HG03575 (cell line): ENCODE results near the gene C18orf32.
"Not testable (repeated sequence)": the region's sequence is repeated elsewhere in the genome, so short reads cannot be mapped to it uniquely, and the experiment has no call there.

Experiments used
- ATAC-seq: cut with Tn5 transposase; IDR thresholded peaks from one replicate; pipeline ENCODE4 v1.9.1; 2021; ENCODE audit not compliant: unreplicated experiment, insufficient number of reproducible peaks, low FRiP score; ENCODE audit errors: extremely low read depth

C18orf32 gene

GRCh38 chr18:49486953-49487710 lies at the start of gene C18orf32:
Gene C18orf32 (minus strand): TSS chr18:49487234. CDS start chr18:49483748, 3,486 bp downstream.
- peak; percentile 48 for ATAC-seq

- ATAC-seq = no peak
Measured at GRCh38 chr18:49534846-49535601, 48.0 kb upstream of the C18orf32 start.

GRCh38 chr18:49531678-49532153 lies 44.7 kb upstream of the C18orf32 start:
- no peak for ATAC-seq

DNA sequence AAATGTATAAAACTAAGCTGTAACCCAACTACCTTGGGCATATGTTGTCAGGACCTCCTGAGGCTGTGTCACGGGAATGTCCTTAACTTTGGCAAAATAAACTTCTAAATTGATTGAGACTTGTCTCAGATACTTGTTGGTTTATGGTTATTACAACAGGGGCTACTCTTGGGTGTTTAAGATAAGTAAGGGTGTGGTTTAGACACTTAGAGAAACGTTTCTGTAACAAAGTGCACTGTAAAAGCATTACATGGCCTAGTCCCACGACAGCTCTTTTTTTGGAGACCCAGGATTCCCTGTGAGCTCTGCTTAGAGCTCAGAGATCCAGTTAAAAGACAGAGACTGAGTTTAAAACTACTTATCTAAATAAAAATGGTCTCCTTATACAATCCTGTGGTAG lies 42.6 kb upstream of the C18orf32 start:
- no peak for ATAC-seq

GRCh38 chr18:49527631-49528327 lies 40.7 kb upstream of the C18orf32 start:
- ATAC-seq = no peak

GRCh38 chr18:49525981-49526380 lies 38.9 kb upstream of the C18orf32 start:
- no peak for ATAC-seq

DNA sequence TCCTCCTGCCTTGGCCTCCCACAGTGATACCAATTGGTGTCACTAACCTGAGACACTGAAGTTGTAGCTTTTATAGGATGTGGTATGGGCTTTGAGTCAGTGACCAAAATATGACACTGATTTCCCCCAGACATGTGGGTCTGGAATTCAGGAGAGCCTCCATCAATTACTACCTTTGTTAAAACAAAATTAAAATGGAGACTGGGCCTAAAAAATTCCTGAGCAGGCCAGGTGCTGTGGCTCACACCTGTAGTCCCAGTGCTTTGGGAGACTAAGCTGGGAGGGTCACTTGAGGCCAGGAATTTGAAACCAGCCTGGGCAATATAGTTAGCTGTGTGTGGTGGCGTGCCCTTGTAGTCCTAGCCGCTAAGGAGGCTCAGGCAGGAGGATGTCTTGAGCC lies 37.9 kb upstream of the C18orf32 start:
- no peak for ATAC-seq

DNA sequence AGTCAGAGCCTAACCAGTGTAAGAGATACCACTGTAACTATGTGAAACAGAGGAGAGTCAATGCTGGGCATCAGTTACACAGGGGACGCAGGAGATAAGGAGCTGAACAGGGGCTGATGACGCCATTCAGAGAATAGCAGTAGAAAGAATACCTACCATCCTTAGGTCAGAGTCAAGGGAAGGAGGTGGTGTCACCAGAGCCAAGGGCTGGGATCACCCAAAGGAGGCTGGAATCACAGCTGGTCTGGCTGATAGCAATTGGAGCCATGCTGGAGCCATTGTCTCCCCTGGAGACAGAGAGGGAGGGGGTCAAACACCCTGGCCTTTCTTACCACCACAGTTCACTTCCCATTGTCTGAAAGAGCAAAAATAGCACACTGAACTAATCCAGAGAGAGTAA lies 37.3 kb upstream of the C18orf32 start:
- no peak for ATAC-seq

- ATAC-seq = not testable (repeated sequence)
Measured at GRCh38 chr18:49523580-49524093, 36.6 kb upstream of the C18orf32 start.

DNA sequence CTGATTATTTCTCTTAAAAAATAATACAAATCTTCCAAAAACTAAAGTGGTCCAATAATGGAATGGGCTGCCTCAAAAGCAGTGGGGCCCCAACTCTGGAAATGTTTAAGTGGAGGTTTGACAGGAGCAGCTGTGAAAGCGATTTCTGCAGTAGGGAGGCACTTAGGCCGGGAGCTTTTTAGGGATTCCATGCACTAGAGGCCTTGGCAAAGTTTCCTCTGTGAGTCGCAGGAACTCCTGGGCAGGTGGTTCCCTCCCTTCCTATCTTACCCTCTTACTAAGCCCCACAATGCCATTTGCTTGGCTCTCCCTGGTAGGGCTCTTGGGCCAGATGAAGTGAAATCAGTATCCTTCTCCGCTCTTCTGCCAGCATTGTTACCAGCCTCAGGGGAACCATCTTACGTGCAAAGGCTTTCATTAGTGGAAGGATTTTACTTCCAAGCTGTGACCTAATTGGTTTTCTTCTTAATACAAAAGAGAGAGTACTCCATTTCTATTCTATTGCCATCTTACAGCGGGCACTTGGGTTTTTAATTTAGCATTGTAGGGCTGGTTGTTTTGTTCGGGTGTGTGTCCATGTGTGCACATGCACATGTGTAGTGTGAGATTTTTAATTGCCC lies 34.3 kb upstream of the C18orf32 start:
- no peak for ATAC-seq

DNA sequence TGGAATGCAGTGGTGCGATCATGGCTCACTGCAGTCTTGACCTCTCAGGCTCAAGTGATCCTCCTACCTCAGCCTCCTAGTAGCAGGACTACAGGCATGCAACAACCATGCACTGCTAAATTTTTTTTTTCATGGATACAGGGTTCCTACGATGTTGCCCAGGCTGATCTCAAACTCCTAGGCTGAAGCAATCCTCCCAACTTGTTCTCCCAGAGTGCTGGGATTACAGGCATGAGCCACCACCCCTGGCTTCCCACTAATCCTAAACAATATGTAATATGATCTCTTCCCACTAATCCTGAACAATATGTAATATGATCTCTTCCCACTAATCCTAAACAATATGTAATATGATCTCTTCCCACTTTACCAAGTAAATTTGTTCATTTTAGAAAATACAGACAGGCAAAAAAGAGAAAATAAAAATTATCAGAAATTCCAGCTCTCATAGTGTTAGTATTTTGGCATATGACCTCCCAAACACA lies 33.7 kb upstream of the C18orf32 start:
- no peak for ATAC-seq

DNA sequence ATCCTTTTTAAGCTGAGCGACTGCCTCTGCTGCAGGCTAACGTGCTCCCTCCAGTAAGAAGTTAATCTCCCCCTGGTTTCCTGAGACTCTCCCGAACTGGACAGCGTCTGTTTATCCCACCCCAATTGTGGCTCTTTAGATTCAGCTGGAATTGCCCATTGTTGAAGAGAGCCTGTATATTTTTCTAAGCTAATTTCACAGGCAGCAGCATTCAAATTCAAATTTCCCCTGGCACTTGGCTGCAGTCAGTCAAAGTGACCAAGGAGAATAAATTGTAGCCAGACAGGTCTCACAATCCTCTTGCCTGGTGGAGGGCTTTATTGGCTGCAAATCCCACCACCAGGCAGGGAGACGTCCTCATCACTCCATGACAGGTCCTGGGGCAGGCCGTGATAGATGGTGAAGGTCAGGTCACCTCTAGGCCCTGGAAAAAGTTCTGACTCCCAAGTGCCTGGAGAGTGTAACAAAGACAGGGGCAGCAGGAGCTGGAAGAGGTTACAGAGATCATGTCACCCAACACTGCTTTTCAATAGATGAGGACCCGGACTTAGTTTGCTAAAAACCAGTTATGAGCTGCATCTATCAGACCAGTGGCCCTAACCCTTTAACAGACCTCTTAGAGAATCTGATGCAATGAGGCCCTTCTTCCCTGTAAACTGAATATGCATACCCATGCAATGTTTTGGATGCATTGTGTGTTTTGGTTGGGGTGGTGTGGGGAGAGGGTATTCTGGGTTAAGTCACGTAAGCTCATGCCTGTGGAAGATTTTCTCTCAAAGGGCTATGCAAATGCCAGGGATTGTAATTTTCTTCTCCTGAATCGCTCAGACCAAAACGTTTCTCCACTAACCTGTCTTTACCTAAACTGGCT lies 32.3 kb upstream of the C18orf32 start:
- no peak for ATAC-seq

DNA sequence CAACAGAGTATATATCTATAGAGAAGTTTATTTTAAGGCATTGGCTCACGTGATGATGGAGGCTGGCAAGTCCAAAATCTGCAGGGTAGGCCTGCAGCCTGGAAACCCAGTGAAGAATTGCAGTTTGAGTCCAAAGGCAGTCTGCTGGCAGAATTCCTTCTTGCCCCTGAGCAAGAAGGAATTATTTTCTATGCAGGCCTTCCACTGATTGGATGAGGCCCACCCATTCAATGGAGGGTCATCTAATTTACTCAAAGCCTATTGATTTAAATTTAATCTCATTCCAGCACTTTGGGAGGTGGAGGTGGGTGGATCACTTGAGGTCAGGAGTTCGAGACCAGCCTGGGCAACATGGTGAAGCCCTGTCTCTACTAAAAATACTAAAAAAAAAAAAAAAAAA lies 30.4 kb upstream of the C18orf32 start:
- ATAC-seq = no peak

DNA sequence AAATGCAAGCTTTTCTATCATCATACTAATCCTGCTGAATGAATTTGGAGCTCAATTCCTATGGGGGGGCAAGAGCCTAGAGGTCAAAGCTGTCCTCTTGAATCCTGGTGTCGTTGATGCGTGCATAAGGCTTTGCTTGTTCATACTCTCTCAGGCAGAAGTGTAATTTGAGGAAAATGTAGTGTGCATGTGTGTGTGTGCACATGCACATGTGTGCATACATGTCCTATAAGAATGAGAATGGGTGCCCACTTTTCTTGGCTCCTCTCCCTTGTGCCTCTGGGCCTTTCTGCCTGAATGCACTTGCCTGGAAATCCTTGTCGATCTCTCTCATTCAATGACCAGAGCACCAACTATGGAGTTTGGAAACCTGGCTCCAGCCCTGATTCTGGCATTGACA lies 28.5 kb upstream of the C18orf32 start:
- no peak for ATAC-seq

- ATAC-seq = not testable (repeated sequence)
Measured at GRCh38 chr18:49515003-49515402, 28.0 kb upstream of the C18orf32 start.

- ATAC-seq = no peak
Measured at GRCh38 chr18:49514577-49514976, 27.5 kb upstream of the C18orf32 start.

GRCh38 chr18:49512876-49513275 lies 25.8 kb upstream of the C18orf32 start:
- ATAC-seq = not testable (repeated sequence)
